NCI-H2227 treated with DMSO at 0.1 percent for 48 hours (cell line): Measurements from ENCODE around the gene NOL4L.

Experiments used
- DNase-seq: peaks from one replicate; lab custom pipeline; 2025; lab: John Stamatoyannopoulos, UW

NOL4L gene

DNA sequence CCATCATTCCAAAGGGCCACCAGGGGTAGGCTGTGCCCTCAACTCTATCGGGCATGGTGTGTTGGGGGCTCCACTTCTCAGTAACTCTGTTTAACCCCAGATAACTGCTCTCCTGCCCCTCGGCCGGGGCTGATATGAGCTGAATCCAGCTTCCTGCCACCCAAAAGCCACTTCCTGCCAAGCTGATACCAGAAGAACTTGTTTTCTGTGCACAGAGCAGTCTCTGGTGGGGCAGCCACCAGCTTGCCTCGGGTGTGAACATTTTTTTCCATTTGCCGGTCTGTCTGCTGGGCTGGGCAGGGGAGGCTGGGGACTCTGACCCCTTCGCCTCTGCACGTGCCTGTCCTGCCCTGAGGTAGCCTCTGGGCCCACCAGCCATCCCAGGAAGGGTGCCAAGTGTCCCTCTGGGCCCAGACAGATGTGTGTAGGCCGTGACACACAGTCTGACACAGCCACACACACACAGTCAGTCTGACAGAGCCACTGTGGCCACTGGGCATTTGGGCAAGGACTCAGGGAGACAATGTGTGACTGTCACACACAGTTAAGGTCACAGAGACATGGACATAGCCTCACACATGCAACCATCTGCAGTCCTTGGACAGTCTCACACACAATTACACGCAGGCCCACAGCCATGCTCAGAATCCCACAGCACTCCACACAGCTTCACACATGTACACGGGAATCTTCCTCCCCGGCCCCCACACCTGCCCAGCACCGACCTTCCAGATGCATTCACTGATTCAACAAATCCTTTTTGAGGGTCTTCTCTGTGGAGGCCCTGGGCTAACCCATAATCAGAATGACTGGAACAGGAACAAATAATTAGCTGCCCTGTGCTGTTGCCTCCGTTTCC is 45.1 kb downstream of the NOL4L start:
- no peak for DNase-seq

DNA sequence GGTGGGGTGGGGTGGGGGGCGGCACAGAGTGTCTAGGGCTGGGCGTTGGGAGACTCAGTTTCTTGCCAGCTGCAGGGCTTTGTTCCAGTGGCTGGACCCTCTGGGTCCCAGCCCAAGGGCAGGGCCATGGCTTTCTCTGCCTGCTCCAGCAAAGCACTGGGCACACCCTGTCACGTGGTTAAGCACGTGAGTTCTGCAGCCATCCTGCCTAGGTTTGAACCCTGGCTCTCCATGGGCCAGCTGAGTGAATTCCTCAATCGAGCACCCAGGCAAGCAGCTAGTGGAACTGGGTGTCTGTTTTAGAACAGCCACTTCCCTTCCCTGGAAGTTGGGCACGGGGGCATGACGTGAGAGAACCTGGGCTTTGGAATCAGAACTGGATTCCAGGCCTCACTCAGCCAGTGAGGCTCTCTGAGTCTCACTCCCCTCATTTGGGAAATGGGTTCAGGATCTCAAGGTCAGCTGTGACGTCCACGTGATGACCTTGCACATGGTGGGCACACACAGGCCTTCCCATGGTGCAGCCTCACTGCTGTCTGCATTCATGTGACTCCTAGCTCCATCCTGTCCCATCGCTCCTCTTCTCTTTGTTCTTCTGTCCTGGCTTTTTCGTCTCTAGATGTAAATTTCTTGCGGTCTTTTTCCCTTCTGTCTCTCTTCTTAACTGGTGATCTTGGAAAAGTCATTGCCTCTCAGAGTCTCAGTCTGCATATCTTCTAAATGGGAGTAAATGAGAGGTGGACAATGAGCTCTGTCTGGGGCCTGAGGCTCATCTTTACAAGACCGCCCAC is 45.9 kb downstream of the NOL4L start:
- DNase-seq = no peak

DNA sequence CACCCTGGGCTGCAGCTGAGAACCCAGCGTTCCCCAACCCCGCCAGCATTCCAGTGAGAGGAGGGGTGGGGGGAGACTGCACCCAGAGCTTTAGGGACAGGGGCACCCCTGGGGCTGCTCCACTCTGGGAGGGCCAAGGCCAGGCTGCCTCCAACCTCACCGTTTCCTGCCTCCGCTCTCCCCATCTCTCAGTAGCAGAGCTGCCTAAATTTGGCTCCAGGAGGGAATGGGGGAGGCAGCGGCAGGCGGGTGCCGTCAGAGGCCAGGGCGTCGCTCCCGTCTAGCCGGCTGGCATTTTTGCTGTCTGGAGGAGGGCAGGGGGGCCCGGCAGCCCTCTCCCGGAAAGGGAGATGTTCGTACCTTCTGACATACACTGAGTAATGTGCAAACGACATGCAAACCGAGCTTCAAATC is 46.6 kb downstream of the NOL4L start:
- no peak for DNase-seq

DNA sequence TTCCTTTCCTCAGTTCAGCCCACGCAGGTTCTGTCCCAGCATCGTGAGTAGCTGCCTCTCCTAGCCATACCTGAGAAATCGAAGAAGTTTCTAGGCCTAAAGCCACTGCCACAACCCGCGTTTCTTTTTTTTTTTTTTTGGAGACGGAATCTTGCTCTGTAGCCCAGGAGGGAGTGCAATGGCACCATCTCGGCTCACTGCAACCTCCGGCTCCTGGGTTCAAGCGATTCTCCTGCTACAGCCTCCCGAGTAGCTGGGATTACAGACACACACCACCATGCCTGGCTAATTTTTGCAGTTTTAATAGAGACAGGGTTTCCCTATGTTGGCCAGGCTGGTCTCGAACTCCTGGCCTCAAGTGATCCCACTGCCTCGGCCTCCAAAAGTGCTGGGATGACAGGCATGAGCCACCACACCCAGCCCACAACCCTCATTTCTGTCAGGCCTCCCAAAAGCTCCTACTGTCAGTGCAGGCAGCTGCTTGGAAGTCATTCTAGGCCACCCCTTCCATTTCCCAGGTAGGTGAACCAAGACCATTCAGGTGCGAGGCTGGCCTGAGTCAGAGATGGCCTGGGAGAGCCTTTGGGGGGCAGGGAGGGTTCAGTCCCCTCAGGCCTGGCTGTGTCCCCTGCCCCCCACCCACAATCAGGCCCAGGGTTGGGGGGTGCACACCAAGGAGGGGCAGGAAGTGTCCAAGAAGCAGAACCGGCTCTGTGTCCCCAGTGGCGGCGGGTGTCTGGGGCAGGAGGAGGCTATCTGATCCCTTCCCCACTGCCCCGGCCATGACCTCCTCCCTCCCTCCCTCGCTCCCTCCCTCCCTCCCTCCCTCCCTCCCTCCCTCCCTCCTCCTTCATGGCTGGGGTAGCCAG is 47.2 kb downstream of the NOL4L start:
- no peak for DNase-seq

DNA sequence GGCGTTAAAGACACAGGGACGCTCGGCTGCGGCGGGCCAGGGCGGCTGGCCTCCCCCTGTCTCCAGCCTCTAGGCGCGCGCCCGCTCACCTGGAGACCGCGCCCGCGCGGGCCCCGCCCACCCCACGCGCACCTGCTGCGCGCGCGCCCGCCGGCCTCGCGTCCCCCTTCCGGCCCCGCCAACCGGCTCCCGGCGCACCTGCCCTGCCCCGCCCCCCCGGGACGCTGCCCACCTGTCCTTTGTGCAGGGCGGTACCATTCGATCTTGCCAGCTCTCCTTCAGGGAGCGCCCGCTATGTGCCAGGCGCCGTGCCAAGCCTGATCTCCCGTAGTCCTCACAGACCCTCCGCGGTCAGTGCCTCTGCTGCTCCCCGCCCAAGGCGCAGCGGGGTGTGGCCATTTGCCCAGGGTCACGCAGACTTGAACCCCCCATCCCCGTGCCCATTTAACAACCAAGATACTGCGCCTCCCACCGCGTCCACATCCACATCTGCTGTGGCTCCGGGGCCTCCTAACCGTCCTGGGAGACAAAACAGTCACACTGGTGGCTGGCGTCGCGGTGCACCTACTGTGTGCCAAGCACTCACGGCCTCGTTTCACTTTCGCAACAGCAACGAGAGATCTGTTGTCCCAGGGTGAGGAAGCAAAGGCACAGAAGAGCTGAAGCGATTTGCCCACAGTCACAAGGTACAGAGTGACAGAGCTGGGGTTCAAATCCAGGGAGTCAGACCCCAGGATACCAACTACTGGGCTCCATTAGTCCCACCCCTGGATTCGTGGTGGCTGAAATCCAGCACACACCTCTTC is 48.1 kb downstream of the NOL4L start:
- DNase-seq = no peak

DNA sequence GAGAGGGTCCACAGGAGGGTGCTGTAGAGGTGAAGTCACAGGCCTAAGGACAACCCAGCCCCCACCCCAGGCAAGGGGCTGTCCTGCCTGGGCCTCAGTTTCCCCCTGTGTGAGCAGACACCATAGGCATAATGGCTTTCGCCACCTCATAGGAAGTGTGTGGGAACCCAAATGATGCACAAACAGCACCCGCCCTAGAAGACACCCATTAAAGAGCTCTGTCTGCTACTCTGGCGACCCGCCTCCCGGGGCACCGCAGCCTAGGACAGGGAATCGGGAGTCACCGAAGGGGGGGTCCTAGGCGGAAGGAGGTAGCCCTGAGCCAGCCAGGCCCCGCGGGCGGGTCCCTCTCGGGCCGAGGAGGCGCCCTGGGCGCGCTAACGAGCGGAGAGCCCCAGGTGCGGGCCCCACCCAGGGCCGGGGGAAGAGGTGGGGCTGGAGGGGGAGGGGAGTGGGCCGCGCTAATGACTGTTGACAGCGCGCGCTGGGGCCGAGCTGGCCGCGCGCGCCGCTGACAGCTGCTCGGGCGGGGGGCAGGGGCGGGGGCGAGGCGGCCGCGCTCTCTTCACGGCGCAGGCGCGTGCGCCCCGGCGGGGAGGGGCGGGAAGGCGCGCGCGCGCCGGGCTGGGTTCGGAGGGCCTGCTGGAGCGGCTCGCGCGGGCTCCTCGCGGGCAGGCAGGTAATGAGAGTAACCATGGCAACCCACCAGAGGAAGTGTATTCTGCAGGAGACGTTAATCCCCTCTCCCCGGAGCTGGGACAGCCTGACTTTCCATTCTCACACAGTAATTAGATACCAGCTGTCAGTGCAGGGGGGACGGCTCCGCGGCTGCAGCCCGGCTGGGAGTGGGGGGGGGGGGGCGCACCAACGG is 48.9 kb downstream of the NOL4L start:
- DNase-seq = peak; percentile 91

DNA sequence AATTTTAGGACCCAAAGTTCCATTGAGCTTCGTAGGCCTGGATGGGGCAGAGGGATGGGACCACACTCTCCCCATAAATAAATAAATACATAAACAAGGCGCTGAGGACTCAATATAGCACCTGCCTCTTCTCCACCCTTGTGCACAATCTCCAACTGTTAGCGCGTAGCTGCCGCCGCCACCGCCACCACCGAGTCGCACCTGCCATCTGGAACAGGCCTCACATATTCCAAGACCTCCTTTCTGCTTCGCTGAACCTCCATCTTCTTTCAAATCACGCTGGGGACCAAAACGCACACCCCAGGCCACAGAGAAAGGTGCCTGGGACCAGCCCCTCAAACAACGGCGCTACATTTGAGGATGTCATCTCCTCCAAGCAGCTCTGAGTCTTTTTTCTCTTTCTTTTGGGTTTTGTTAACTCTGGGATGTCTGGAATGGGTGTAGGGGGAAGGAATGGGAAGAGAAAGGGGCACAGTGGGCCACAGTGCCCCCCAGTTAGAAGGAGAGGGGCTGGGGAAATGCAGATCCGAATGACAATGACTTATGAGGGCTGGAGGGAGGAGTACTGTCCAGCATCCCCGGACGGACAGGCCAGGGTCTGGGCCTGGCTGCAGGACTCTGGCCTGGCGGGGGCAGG is 49.7 kb downstream of the NOL4L start:
- no peak for DNase-seq

DNA sequence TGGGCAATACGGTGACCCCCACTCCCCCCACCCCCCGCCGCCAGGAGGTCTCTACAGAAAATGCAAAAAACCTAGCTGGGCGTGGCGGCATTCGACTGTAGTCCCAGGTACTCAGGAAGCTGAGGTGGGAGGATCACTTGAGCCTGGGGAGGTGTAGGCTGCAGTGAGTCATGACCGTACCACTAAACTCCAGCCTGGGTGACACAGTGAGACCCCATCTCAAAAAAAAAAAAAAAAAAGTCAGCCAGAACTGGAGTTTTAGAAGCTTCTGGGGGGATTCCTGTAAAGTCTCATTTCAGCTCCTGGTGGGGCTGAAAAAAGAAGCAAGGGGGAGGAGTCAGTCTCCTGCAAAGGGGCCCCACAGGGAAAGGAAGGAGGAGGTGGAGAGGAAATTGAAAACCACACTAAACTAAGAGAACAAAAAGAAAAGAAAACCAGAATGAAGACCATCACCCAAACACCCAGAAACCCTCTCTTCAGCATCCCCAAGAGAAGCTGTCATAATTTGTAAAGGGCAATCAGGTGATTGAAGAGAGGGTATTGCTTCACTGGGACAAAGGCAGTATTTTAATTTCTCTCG is 50.4 kb downstream of the NOL4L start:
- DNase-seq = no peak

DNA sequence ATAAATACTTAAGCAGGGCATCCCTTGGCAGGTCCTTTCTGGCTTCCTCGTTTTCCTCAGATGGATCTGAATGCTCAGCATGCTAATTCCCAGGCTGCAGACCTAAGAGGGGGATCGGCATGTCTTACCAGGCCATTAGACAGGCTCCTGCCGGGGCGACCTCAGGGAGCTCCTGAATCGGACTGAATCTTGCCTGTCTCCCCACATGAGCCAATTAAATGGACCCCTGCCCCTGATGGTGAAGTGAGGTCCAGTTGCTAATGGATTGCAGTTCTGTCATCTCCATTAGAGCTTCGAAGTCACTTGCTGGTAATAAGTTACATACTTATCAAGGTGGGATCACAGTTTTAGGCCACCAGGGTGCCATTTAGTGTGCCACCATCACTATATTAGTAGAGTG is 51.4 kb downstream of the NOL4L start:
- DNase-seq = no peak

DNA sequence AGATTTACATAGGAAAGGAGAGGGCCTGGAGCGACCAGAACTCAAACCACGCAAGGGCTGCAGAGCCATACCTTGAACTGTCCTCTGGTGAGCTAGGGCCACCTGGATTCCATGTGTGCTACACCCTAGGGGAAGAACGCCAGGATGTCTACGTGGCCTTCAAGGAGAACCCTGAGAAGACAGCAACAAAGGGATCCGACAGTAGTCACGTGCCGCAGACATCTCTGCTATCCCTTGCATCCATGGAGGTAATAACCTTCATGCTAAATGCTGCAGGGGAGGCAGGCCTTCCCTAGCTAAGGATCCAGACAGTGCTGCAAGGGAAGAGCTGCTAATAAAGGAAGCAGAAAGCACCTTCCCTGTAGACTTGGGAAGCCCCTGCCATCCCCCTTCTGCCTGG is 52.9 kb downstream of the NOL4L start:
- DNase-seq = no peak

DNA sequence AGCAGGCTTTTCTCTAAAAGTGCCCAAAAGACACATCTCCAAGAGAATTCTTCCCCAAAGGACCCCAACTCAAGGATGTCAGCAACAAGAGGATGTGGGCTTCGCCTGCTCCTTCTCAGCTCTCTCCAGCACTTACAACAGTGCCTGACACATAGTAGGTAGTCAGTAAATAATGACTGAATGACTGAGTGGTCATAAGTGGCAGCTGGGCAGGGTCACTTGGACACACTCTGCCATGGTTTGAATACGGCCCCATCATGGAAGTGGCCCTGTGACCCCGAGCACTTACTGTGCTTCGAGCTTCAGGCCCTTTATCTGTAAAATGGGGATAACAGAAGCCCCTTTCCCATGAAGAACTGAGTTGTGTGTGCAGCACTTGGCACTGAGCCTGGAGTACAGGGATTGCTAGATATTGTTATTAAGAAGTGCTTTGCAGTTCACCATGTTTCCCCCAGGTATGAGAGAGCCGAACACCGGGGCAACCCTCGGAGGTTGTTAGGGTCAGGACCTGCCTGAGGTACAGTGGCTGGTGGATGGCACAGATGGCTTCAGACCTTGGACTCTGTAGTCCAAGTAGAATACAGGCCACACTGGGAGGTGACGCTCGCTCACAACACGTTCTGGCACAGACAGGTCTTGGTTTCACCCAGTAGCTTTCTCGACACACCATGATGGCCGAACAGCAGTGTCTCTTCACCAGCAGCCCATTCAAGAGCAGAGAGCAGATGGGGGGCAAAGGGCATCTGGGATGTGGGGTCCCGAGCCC is 56.0 kb downstream of the NOL4L start:
- DNase-seq = no peak

DNA sequence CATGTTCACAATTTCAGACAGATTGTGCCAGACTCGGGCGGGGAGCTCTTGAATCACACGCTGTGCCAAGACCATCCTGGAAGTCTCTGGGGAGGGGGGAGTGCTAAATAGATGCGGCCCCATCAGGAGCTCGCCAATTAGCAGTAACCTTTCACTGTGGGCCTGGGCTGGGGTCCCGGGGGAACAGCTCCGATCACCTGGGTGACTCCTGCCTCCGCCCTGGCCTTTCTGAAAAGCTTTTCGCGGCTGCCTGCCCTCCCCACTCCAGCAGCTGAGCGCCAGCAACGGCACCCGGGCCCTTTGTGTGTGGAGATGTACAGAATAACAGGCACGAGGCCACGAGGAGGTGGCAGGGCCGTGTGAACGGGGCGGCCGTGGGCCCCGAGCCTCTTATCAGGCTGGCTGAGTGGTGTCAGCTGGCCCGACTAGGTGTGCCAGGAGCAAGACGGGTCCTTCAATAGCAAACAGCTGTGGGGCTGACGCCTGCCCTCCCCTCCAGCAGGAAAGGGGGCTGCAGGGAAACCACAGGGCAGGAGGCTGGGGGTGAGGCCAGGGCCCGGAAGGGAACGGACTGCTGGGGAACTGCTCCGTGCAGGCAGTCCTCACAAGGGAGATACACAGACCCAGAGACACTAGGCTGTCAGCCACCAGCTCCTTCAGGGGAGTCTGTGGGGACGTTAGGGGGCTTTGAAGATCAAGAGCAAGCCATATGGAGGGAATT is 56.8 kb downstream of the NOL4L start:
- no peak for DNase-seq

DNA sequence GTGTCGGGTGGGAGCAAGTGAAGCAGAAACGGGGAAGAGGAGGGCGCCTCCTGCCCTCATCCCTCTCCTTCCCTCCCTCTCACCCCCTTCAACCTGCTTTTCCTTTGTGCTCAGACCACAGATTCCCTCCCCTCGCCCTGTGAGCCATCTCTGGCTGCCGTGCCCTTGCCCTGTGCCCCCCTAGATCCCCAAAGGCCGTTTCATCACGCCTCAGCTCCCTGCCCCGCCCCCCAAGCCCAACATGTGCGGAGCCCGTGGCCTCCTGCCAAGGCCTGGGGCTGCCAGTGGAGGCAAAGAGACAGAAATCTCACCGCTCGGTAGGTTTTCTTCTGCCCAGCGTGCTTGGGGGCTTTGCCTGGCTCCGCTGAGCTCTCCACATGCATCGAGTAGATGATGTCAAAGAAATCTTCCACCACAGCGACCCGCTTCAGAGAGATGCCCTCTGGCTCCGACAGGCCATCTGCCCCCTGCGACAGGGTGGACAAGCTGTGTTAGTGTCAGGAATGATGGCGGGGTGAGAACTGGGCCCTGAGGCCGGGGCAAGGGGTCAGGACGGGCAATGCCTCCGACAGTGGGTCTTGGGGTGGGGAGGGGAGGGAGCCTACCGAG is 57.6 kb downstream of the NOL4L start:
- no peak for DNase-seq

DNA sequence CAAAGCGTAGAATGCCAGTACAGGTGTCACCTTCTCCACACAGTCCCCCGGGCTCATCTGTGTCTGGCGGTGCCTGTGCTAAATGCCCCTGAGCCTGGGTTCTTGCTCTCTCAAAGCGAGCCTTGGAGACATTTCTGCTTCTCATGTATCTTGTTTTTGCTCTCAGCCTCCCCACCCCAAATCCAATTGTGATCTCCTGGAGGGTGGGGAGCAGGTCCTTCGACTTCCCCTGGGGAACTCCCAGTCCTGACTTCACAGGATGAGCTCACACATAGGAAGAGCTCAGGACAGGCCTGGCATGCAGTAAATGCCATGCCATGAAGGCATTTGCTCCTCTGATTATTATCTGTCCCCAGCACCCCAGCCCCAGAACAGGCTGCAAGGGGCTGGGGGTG is 58.1 kb downstream of the NOL4L start:
- no peak for DNase-seq

DNA sequence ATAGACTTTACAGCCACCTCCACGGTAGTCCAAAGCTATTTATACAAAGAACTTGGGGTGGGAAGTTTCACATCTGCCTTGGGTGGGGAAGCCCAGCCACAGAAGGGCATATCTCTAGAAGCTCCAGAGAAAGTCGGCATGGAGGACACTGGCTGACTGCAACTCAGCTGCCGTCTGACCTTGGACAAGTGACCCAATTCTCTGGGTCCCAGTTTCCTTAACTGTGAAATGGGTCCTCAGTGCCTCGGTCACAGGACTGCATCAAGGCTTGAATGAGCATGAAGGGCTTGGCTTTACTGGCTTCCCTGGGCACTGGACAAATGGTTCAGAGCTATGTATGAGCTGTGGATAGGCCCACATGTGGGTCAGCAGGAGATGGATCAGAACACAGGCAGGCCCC is 58.6 kb downstream of the NOL4L start:
- no peak for DNase-seq

DNA sequence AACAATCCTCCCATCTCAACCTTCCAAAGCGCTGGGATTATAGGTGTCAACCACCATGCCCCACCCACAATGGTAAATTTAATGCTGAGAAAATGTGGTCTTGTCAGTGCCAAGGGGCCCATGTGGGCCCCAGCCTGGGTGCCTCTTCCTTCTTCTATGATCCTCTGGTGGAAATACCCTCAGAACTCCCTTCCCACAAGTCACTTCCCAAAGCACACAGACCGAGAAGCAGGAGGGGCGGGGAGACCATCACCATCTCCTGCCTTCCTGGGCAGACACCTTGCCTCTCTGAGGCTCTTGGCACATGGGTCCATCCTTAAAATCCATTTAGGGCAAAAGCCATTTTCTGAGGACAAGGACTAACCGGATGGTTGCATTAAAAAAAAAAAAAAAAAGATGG is 59.0 kb downstream of the NOL4L start:
- DNase-seq = no peak

DNA sequence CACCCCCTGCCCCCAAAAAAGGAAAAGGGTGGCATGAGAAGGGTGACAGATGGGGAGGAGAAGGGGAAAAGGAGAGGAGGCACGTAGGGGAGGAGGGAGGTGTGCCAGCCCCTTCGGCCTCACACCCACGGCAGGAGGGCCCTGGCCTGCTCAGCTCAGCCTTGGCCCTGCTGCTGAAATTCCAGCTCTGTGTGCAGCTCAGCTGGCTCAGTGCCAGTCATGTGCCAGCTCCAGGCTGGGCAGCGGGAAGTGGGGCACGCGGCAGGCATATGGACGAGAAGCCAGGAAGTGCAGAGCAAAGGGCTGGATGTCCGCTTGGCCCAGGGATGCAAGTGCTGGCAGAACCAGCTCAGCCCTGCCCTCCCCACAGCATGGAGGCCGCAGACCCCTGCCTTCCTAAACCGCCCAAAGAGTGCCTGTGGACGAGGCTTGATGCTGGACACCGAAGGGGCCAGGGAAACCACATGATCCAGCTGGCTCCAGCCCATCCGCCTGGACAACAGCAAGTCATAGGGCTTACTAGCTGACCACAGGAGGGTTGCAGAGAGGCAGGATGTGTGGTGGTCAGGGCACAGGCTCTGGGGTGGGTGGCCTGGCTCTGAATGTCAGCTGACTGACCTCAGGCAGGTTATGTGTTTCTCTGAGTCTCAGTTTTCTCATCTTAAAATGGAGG is 60.2 kb downstream of the NOL4L start:
- no peak for DNase-seq
